Endothelial cell of umbilical vein (primary cell): ENCODE results near the gene ADAMTS12. TPM values are rescaled to one million over a fixed set of nuclear protein-coding genes. Genes with fewer than 3 reads are reported as not detected.

Source experiments
- BruUV-seq: library from RNA; stranded (reverse); fragments of 400-500 nt; replicated peaks from 2 replicates; lab custom pipeline; 2021; lab: Mats Ljungman, UMichigan
- CTCF ChIA-PET: fragments of 300-600, 350-600 bp; sonication (Branson Sonifier 250); formaldehyde crosslinking; loops from one replicate; lab custom pipeline; 2021; ENCODE audit warnings: antibody characterized with exemption, inconsistent platforms; lab: Charles Lee
- POLR2A ChIA-PET: fragments of 300-600, 350-600 bp; sonication (Branson Sonifier 250); formaldehyde crosslinking; loops from one replicate; lab custom pipeline; 2021; ENCODE audit warnings: antibody characterized with exemption, inconsistent platforms; lab: Charles Lee
- DNase-seq: peaks from one replicate; pipeline ENCODE4 v3.0.0-alpha.2; 2011; ENCODE audit warnings: low read depth, low spot score
- FAIRE-seq: peaks from 2 replicates; lab custom pipeline; 2011; peaks lifted over from hg19 to GRCh38; lab: Jason Lieb, UNC
- H2AFZ ChIP-seq: 2 replicates; pipeline ENCODE4 v1.6.0; 2012; ENCODE audit warnings: low read depth, low read length, control low read depth, inconsistent platforms
- H3K27ac ChIP-seq: 2 replicates; pipeline ENCODE4 v1.5.1; 2011; ENCODE audit warnings: low read depth, mild to moderate bottlenecking, control low read depth, low read length, moderate library complexity; ENCODE audit not compliant: insufficient read depth
- H3K27me3 ChIP-seq, 2 experiments: 2 replicates each; pipeline versions ENCODE4 v1.6.0 to v1.6.1; 2011; ENCODE audit warnings: low read length in 2 of 2, mixed read lengths in 1 of 2; ENCODE audit not compliant: control insufficient read depth in 2 of 2, insufficient read depth in 2 of 2
- H3K36me3 ChIP-seq, 2 experiments: 2 replicates in 1 of 2; 3 replicates in 1 of 2; pipeline ENCODE4 v1.5.1; 2011; ENCODE audit warnings: low read length in 2 of 2, mild to moderate bottlenecking in 1 of 2, moderate library complexity in 1 of 2; ENCODE audit not compliant: control insufficient read depth in 2 of 2, insufficient read depth in 2 of 2; ENCODE audit errors: extremely low read depth in 1 of 2
- H3K4me1 ChIP-seq: 3 replicates; pipeline ENCODE4 v1.5.1; 2011; ENCODE audit warnings: mild to moderate bottlenecking, low read length; ENCODE audit not compliant: control insufficient read depth, insufficient read depth; ENCODE audit errors: extremely low read depth
- H3K4me2 ChIP-seq: 2 replicates; pipeline ENCODE4 v1.6.1; 2011; ENCODE audit warnings: low read length, control low read depth, mixed read lengths; ENCODE audit not compliant: insufficient read depth
- H3K4me3 ChIP-seq, 3 experiments: fragments of 200-600 bp in 1 of 3; sonication (generic), shearing (Covaris generic) in 1 of 3; replicated peaks in 1 of 3; 2 replicates each; pipeline ENCODE4 v1.5.1; 2011 to 2016; ENCODE audit warnings: control low read depth in 3 of 3, low read length in 3 of 3, mild to moderate bottlenecking in 2 of 3, inconsistent platforms in 1 of 3, low read depth in 1 of 3, moderate library complexity in 1 of 3; ENCODE audit not compliant: insufficient read depth in 1 of 3
- H3K79me2 ChIP-seq: 2 replicates; pipeline ENCODE4 v1.6.0; 2012; ENCODE audit warnings: low read length, inconsistent platforms; ENCODE audit not compliant: control insufficient read depth, insufficient read depth
- H3K9ac ChIP-seq: replicated peaks from 2 replicates; pipeline ENCODE3; 2011; ENCODE audit warnings: low read length, control low read depth; ENCODE audit not compliant: insufficient read depth; ENCODE audit errors: extremely low read depth
- H3K9me1 ChIP-seq: replicated peaks from 3 replicates; pipeline ENCODE4 v1.6.0; 2011; ENCODE audit warnings: mild to moderate bottlenecking, low read length; ENCODE audit not compliant: control insufficient read depth, insufficient read depth; ENCODE audit errors: extremely low read depth
- H3K9me3 ChIP-seq: replicated peaks from 2 replicates; pipeline ENCODE4 v1.5.1; 2012; ENCODE audit warnings: low read length, inconsistent platforms; ENCODE audit not compliant: control insufficient read depth, insufficient read depth
- H4K20me1 ChIP-seq: replicated peaks from 2 replicates; pipeline ENCODE3; 2011; ENCODE audit warnings: mild to moderate bottlenecking, low read length; ENCODE audit not compliant: control insufficient read depth, insufficient read depth; ENCODE audit errors: extremely low read depth
- EZH2 ChIP-seq: IDR thresholded peaks from 2 replicates; pipeline ENCODE4 v1.6.1; 2012; ENCODE audit warnings: borderline replicate concordance, low read depth, mild to moderate bottlenecking, moderate library complexity, low read length, inconsistent platforms; ENCODE audit not compliant: severe bottlenecking
- FOS ChIP-seq: IDR thresholded peaks from 2 replicates; pipeline ENCODE4 v1.6.1; 2011; ENCODE audit warnings: mild to moderate bottlenecking, low read length, moderate library complexity, borderline replicate concordance; ENCODE audit not compliant: insufficient read depth
- GATA2 ChIP-seq: IDR thresholded peaks from 2 replicates; pipeline ENCODE4 v1.7.0; 2011; ENCODE audit warnings: low read depth, mild to moderate bottlenecking, moderate library complexity, mixed read lengths, low read length; ENCODE audit not compliant: insufficient read length, insufficient read depth
- JUN ChIP-seq: IDR thresholded peaks from 2 replicates; pipeline ENCODE4 v1.6.1; 2011; ENCODE audit warnings: borderline replicate concordance, low read depth; ENCODE audit not compliant: insufficient read length, insufficient read depth
- MYC ChIP-seq: IDR thresholded peaks from one replicate; pipeline ENCODE4 v1.6.1; 2011; ENCODE audit warnings: mild to moderate bottlenecking, low read depth, low read length
- POLR2A ChIP-seq: IDR thresholded peaks from 2 replicates; pipeline ENCODE4 v1.6.1; 2012; ENCODE audit warnings: low read depth, mild to moderate bottlenecking, control low read depth, low read length
- POLR2AphosphoS5 ChIP-seq: IDR thresholded peaks from 2 replicates; pipeline ENCODE4 v1.6.1; 2012; ENCODE audit warnings: low read depth, mild to moderate bottlenecking, control low read depth, low read length, moderate library complexity; ENCODE audit not compliant: insufficient read depth
- dilution Hi-C: fragments of 300-500 bp; cut with MboI; formaldehyde crosslinking; loops from one replicate; pipeline ENCODE4 v1.15.0; 2019; ENCODE audit warnings: low sequenced_read_pairs; ENCODE audit not compliant: extremely low pct_ligation_motif_present
- intact Hi-C: fragments of 100-400 bp; cut with micrococcal nuclease; formaldehyde crosslinking; loops from one replicate; pipeline ENCODE4 v1.10.0; 2022
- polyA plus RNA-seq, 4 experiments: library from polyadenylated mRNA; depleted of rRNA in 3 of 4; stranded (reverse) in 3 of 4; unstranded in 1 of 4; fragments of >200 nt; gene quantifications; 2 replicates each; pipeline versions ENCODE4 v1.2.1 to v1.2.3, GENCODE V29; 2011 to 2012; ENCODE audit warnings: missing spikeins in 1 of 4
- total RNA-seq: library from RNA; stranded (reverse); gene quantifications from 2 replicates; pipeline ENCODE4 v1.2.3, GENCODE V29; 2021
- TF ChIP-seq, protein P1 (sequence below), 2 donors: IDR thresholded peaks; 1 replicate in 1 of 2; 2 replicates in 1 of 2; pipeline ENCODE4 v1.5.1; 2011; ENCODE audit warnings: low read length in 2 of 2, mild to moderate bottlenecking in 2 of 2, moderate library complexity in 2 of 2, control low read depth in 1 of 2, inconsistent platforms in 1 of 2, low read depth in 1 of 2; ENCODE audit not compliant: insufficient read depth in 1 of 2; ENCODE audit errors: extremely low read depth in 1 of 2
- TF ChIP-seq, protein P2 (sequence below): IDR thresholded peaks from 2 replicates; pipeline ENCODE4 v1.6.1; 2011; ENCODE audit not compliant: insufficient read depth, insufficient read length

The ADAMTS12 gene
- total and polyA plus RNA-seq, 2 donors (not counting 3 experiments of a cell fraction or from before 2014, with no cell fraction given) = 0.88 TPM; not detected in 1

DNA sequence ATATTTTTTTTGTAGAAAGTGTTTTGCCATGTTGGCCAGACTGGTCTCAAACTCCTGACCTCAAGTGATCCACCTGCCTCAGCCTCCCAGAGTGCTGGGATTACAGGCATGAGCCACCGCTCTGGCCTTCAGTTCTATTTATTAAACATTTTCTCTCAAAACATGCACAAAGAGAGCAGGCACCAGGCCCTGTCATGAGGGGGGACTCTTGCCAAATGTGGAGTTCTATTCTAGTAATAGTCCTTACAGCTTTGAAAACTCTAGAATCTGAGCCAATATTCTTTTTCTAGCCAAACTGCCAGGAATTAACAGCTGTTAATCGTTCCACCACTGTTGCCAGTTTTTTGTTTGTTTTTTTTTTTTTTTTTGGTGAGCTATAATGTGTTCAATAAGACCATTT lies 326.5 kb downstream of the ADAMTS12 start:
- Histone ChIP-seq H3K9ac (no peak overlapping the region), H3K4me3 (no peak overlapping the region), H4K20me1 (no peaks in the 10 kb centered on the region), H3K27ac (no peak overlapping the region), H2AFZ (no peak overlapping the region), H3K27me3 (no peaks in the 10 kb centered on the region), H3K36me3 (no peaks in the 10 kb centered on the region), H3K4me2 (no peak overlapping the region), H3K79me2 (no peaks in the 10 kb centered on the region), H3K4me1 (no peaks in the 10 kb centered on the region), H3K9me3 (no peaks in the 10 kb centered on the region), H3K9me1 (no peaks in the 10 kb centered on the region)
- dilution Hi-C loops = no loop called here
- TF ChIP-seq, protein P1, sequence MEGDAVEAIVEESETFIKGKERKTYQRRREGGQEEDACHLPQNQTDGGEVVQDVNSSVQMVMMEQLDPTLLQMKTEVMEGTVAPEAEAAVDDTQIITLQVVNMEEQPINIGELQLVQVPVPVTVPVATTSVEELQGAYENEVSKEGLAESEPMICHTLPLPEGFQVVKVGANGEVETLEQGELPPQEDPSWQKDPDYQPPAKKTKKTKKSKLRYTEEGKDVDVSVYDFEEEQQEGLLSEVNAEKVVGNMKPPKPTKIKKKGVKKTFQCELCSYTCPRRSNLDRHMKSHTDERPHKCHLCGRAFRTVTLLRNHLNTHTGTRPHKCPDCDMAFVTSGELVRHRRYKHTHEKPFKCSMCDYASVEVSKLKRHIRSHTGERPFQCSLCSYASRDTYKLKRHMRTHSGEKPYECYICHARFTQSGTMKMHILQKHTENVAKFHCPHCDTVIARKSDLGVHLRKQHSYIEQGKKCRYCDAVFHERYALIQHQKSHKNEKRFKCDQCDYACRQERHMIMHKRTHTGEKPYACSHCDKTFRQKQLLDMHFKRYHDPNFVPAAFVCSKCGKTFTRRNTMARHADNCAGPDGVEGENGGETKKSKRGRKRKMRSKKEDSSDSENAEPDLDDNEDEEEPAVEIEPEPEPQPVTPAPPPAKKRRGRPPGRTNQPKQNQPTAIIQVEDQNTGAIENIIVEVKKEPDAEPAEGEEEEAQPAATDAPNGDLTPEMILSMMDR (IDR thresholded peaks at IDR 0.05; ENCODE audit: extremely low read depth in 1 of 2, insufficient read depth in 1 of 2, low read depth in 1 of 2, low read length in 2 of 2) = no peak
- TF ChIP-seq MYC (no peak), POLR2A (no peak), JUN (no peak), EZH2 (no peak), POLR2AphosphoS5 (no peak), FOS (no peak), GATA2 (no peak)
- TF ChIP-seq, protein P2, sequence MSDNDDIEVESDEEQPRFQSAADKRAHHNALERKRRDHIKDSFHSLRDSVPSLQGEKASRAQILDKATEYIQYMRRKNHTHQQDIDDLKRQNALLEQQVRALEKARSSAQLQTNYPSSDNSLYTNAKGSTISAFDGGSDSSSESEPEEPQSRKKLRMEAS = no peak
- no peak for DNase-seq
- BruUV-seq = no TSS peak
- ChIA-PET POLR2A (no interaction called here), CTCF (interaction anchor here (0.6 kb wide), 1 partner anchor 405 kb away, joined by 3 read pairs; no protein-coding TSS in a partner anchor)
- intact Hi-C loops = no loop called here
- FAIRE-seq = no peak
